T-helper 9 cell (primary cell): ENCODE data around the gene GIT1.

Experiments used
- DNase-seq: peaks from one replicate; pipeline ENCODE4 v3.0.0-alpha.2; 2020

GIT1 gene

GRCh38 chr17:29593591-29594518 lies 4.4 kb upstream of the GIT1 start:
- DNase-seq: no peak

DNA sequence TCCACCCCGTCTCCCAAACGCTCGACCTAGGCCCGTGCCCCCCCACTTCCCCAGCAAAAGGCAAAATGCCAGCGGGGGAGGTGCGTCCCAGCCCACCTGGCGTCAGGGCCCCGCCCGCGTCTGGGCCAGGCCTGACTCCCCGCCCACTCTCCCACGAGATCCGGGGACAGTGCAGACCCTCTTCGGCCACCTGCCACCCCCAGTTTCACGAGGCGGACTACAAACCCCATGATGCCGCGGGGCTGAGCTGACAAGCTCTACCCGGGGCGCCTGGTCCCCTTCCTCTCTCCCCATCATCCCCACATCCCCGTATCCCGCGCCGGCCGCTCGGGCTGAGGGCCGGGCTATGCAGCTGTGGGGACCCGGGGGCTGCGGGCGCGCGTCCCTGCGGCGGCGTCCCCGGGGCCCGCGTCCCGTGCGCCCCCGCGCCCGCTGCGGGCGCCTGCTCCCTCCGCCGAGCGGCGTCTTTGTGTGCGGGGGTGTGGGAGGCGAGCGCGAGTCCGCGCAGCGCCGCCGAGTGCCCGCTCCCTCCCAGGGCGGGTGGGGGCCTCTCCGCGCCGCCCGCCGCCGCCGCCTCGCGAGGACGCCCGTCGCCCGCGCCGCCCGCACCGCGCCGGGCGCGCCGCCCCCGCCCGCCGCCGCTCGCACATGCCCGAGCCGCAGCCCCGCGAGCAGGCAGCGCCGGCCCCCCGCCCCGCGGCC lies 3.6 kb upstream of the GIT1 start, which contains the start of gene ANKRD13B:
ANKRD13B (plus strand) TSS at position 283 of the 702 bp plus-strand sequence. CDS start 490 bp downstream, outside the sequence.
- no peak for DNase-seq

GRCh38 chr17:29591737-29592608 lies 2.5 kb upstream of the GIT1 start:
- peak; percentile 77 for DNase-seq

DNA sequence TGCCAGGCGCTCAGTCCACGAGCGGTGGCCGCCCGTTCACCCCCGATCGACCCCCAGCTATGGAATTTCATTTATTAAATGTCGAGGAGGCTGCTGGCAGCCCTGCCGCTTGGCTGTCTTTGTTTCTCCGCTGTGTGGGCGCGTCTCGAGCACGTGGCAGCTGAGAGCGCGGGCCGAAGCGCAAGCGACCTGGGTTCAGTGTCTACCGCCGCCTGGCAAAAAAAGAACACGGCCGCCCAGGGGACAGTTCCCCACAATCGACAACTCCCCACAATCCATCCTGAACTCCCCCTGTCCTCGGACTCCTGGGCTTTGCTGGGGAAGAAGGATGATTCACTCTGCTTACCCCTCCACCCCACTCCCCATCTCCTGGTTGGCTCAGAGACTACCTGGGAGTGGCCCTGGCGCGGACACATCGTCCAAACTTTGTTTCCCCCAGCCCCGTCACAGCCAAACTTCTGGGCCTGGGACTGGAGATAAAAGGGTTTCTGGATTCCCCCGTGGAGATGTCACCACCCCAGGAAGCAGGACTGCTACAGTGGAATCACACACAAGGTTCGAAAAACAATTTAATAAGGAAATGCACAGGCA lies 1.8 kb upstream of the GIT1 start:
- no peak for DNase-seq

- no peak for DNase-seq
Measured at GRCh38 chr17:29590411-29591145, 1.1 kb upstream of the GIT1 start.

DNA sequence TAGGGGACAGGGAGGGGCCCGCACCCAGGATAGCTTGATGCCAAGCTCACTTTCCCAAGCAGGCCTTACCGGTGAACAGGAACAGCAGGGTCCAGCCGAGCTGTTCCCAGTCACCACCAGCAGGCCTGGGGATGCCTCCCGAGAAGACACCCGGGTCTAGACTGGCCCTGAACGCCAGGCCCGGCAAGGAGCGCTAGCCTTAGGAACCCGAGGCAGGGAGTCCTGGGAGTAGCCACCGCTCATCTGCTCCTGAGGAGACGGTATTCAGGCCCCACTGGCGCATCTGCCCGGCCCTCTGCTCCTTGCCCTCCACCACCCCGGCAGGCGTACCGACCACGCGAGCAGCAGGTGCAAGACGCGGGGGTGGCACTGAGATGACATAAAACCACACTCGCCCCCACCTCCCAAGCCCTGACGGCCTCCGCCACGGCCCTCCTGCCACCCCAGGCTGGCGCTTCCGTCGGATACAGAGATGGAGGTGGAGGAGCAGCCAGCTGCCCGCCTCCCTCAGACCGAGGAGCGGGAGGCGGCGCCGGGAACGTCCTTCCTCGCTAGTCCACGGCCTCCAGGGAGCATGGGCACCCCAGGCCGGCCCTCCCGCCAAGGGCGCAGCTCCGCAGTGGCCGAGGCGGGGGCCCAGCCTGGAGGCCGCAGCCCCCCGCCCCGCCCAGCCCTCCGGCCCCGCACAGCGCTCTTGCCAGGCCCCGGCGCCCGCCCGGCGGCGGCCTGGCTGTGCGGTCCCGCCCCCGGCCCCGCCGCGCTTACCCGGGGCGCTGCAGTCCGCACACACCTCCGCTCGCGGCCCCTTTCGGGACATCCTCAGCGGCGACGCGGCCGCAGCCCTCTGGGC lies 661 bp downstream of the GIT1 start:
- DNase-seq: peak; percentile 36

GRCh38 chr17:29588017-29588561 lies 1.4 kb downstream of the GIT1 start:
- no peak for DNase-seq

DNA sequence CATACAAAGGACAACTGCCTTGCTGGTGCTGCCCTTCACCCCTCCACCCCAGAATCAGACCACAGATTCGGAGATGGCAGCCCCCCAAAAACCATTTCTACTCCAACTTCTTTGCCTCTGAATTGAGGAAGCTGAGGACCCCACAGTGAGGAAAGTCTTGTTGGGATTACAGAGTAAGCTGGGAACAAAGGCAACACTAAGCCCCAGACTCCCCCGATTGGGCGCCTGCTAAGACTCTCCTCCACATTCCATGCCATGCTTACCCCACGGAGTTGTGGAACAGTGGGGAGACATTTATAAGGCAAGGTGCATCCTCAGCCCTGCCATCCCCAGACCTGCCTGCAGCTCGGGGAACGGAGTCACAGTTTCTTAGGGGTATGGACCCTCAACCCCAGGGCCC lies 1.9 kb downstream of the GIT1 start:
- DNase-seq: no peak

DNA sequence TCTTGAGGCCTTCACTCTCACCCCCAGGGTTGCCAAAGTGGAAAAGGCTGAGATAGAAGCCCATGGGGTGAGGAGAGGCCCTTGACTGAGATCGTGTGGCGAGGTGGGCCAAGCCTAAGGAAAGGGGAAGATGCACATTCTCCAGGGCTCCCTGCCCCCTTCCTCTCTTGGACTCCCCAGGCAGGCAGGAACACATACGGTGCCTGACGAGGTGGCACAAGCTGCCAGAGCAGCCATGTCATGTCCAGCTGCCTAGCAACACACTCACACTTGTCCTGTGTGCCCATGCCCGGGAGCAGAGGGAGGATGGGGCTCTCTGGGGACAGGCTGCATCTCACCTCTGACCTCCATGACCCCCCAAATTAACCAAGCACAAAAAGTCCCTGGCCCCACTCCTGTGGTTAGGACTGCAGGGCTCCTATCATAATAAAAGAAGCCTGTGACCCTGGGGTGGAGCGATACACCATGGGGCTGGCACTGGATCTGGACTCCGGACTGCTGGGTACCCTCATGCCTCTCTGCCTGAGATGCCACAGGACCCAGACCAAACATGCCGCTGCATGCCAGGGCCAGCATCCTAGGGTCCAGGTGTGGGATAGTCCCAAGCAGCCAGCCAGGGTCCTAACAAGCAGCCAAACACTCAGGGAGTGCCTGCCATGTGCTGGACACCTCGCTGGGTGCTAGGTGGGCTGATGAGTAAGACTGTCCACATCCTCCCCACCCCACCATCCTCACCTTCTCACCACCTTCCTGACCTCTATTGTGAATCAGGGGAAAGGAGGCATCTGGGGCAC lies 2.6 kb downstream of the GIT1 start:
- DNase-seq: no peak

DNA sequence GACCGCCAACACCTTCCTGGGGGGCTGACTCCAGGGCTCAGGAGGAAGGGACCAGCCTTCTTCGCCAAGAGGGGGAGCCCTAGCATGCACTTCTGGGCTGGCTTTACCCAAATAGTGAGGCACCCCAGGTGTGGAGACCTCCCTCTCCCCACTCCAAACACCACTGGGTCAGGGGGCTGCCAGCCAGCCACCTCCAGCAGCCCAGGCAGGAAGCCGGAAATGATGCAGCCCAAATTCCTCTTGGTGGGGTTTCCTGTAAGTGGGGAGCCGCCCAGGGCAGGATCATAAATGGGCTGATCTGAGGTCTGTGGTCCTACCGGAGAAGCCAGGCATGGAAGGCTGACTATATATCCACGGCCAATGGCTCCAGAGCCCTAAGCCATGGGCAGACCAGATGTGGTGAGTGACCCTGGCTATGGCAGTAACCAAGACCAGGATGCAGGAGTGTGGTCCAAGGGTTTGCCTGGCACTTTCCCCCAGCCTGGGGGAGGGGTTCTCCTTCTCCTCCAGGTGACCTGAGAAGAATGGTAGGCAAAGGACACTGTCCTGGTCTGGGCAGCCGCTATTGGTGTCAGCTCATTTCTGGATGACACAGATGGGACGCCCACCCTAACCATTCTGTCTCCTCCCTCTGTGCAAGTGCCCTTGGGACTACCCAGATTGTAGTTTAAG lies 4.2 kb downstream of the GIT1 start:
- peak; percentile 24 for DNase-seq

DNA sequence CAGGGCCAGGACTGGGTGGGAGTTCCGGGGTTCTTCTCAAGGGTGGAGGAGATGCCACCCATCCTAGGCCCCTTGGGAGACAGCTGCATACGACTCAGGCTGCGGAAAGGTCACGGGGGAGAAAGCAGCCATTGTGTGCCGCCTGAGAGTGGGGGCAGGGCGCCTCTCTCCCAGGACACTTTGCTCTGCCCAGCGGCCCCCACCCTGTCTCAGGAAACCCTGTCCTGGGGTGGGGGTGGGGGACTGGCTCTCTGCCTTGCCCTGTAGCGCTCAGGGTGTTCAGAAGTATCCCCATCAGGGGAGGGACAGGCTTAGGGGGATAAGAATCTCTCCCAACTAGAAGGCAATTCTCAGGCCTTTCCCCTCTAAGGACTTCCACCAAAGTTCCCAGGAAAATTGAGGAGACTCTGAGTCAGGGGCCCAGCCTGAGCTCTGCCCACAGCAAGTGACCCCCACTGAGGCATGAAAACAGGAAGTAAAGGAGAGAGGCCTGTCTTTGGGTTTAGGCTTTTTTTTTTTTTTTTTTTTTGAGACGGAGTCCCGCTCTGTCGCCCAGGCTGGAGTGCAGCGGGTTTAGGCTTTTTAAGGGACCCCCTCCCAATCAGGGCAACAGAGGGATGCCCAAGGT lies 4.9 kb downstream of the GIT1 start:
- DNase-seq: no peak

DNA sequence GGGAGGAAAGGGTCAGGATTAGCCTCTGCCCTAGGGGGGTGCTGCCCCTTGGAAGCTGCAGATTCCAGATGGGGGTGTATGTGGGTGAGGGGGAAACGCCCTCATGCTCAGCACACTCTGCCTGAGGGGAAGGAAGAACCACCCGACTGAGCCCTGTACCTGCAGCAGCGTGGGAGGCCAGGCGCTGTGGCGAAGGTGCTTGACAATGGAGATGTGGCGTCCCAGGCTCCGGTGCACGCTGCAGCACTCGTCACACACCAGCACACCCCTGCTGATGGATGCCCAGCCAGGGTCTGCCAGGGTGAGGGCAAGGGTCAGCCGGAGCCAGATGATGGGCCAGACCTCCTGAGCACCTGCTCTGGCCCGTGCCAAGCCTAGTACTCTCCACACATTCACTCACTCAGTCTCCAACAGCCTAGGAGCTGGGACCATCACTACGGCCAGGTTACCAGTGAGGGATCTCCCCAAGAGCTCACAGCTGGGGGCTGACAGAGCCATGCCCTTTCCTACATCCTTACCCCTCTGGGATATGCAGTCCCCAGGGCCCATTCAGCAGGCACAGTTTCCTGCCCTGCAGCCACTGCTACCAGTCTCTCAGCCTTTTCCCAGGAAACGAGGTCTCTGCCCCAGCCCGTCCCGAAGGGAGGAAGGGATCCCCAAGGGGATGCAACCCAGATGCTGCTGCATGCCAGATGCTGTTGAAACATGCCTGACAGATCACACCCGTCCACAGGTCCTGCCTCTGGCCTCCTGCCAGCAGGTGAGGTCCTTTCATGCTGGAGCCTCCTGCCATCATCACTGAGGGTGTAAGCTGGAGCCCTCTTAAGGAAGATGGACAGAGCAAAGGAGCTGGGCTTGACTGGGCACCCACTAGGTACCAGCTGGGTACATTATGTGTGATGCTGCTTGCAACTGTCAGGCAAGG lies 5.9 kb downstream of the GIT1 start:
- DNase-seq: no peak

DNA sequence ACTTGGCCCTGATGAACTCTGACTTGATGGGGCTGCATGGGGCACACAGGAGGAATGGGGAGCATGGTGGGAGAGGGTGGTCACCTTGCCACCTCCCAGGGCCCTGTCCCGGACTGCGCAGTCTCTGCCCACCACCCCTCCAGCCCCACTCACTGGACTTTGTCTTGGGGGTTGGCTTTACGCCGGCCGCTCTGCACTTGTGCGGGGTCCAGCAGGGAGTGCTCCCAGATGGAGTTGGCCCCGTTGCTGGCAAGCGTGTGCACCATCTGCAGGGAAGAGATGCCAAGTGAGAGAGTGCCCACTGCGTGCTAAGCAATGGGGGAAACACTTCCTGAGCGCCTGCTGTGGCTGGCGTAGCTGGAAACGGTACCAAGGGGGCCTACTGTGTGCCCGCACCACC lies 6.7 kb downstream of the GIT1 start:
- DNase-seq: no peak

GRCh38 chr17:29582254-29582765 lies 7.1 kb downstream of the GIT1 start:
- DNase-seq: no peak

- DNase-seq: no peak
Measured at GRCh38 chr17:29581583-29582253, 7.7 kb downstream of the GIT1 start.
